SK-N-SH treated with all-trans-retinoic acid at 6 μM for 48 hours (cell line): Measurements from ENCODE around the gene GRM5.

Experiments used
- CSDC2 ChIP-seq: fragments of 250-450 bp; sonication (Bioruptor Pico); IDR thresholded peaks from 2 replicates; pipeline ENCODE4 v1.5.0; 2020; ENCODE audit warnings: mild to moderate bottlenecking, moderate library complexity
- ESRRG ChIP-seq: fragments of 250-450 bp; sonication (Bioruptor Pico); IDR thresholded peaks from 2 replicates; pipeline ENCODE4 v1.6.1; 2021; ENCODE audit warnings: mild to moderate bottlenecking
- GLIS3 ChIP-seq: fragments of 250-450 bp; sonication (Bioruptor Pico); IDR thresholded peaks from 2 replicates; pipeline ENCODE4 v1.5.0; 2020; ENCODE audit warnings: mild to moderate bottlenecking, moderate library complexity
- ISL1 ChIP-seq: fragments of 250-450 bp; sonication (Bioruptor Pico); IDR thresholded peaks from 2 replicates; pipeline ENCODE4 v2.1.2; 2022; ENCODE audit warnings: mild to moderate bottlenecking, moderate library complexity
- PPARA ChIP-seq: fragments of 250-450 bp; sonication (Bioruptor Pico); IDR thresholded peaks from 2 replicates; pipeline ENCODE4 v1.5.0; 2020; ENCODE audit warnings: mild to moderate bottlenecking, borderline replicate concordance
- RARB ChIP-seq: fragments of 250-450 bp; sonication (Bioruptor Pico); IDR thresholded peaks from 2 replicates; pipeline ENCODE4 v1.8.0; 2021; ENCODE audit warnings: mild to moderate bottlenecking, moderate library complexity
- SNAI2 ChIP-seq: fragments of 250-450 bp; sonication (Bioruptor Pico); IDR thresholded peaks from 2 replicates; pipeline ENCODE4 v1.5.0; 2020; ENCODE audit warnings: mild to moderate bottlenecking, moderate library complexity
- TOX ChIP-seq: fragments of 250-450 bp; sonication (Bioruptor Pico); IDR thresholded peaks from 2 replicates; pipeline ENCODE4 v1.8.0; 2021; ENCODE audit warnings: mild to moderate bottlenecking, moderate library complexity, borderline replicate concordance
- ZFP3 ChIP-seq: fragments of 250-450 bp; sonication (Bioruptor Pico); IDR thresholded peaks from 2 replicates; pipeline ENCODE4 v1.5.0; 2020; ENCODE audit warnings: mild to moderate bottlenecking, moderate library complexity
- ZFP30 ChIP-seq: fragments of 450-650 bp; formaldehyde crosslinking; IDR thresholded peaks from 2 replicates; pipeline ENCODE4 v1.5.0; 2022; ENCODE audit warnings: mild to moderate bottlenecking, moderate library complexity
- ZNF565 ChIP-seq: fragments of 450-650 bp; formaldehyde crosslinking; conservative IDR thresholded peaks from 2 replicates; pipeline ENCODE4 v1.5.0; 2020; ENCODE audit warnings: low read depth, mild to moderate bottlenecking, moderate library complexity
- ZNF70 ChIP-seq: fragments of 450-650 bp; formaldehyde crosslinking; IDR thresholded peaks from 2 replicates; pipeline ENCODE4 v1.5.0; 2020; ENCODE audit warnings: mild to moderate bottlenecking, moderate library complexity
- TF ChIP-seq, protein P1 (sequence below): fragments of 250-450 bp; sonication (Bioruptor Pico); IDR thresholded peaks from 2 replicates; pipeline ENCODE4 v1.8.0; 2020; ENCODE audit warnings: mild to moderate bottlenecking, moderate library complexity, borderline replicate concordance
- TF ChIP-seq, protein P2 (sequence below): fragments of 250-450 bp; sonication (Bioruptor Pico); IDR thresholded peaks from 2 replicates; pipeline ENCODE4 v1.5.1; 2021; ENCODE audit warnings: mild to moderate bottlenecking, moderate library complexity

DNA sequence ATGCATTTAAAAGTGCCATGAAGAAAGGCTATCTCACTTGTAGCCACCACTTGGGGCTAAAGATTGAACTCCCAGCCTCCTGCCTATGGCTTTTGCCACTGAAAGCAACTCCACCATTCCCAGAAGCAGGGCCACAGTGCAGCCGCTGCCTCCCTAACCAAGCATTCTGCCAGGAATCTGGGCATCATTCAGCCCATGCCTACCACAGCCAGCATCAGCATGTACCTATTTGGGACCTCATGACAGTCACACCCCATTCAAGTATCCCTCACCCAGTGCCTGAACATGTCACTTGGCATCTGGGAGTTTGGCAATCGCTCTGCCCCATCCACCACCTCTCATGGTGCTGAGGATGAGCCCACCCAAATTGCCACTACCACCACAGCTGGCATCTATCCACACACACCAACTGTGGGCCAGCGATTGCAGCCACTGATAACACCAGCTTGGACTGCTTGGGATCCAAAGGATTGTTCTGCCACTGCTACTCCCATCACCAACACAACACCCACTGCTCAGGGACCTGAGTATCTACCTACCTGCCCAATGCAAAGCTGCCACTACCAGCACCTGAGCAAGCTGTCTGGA lies 234.4 kb downstream of the GRM5 start:
- TF ChIP-seq, protein P1, sequence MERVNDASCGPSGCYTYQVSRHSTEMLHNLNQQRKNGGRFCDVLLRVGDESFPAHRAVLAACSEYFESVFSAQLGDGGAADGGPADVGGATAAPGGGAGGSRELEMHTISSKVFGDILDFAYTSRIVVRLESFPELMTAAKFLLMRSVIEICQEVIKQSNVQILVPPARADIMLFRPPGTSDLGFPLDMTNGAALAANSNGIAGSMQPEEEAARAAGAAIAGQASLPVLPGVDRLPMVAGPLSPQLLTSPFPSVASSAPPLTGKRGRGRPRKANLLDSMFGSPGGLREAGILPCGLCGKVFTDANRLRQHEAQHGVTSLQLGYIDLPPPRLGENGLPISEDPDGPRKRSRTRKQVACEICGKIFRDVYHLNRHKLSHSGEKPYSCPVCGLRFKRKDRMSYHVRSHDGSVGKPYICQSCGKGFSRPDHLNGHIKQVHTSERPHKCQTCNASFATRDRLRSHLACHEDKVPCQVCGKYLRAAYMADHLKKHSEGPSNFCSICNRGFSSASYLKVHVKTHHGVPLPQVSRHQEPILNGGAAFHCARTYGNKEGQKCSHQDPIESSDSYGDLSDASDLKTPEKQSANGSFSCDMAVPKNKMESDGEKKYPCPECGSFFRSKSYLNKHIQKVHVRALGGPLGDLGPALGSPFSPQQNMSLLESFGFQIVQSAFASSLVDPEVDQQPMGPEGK: no peak
- TF ChIP-seq, protein P2, sequence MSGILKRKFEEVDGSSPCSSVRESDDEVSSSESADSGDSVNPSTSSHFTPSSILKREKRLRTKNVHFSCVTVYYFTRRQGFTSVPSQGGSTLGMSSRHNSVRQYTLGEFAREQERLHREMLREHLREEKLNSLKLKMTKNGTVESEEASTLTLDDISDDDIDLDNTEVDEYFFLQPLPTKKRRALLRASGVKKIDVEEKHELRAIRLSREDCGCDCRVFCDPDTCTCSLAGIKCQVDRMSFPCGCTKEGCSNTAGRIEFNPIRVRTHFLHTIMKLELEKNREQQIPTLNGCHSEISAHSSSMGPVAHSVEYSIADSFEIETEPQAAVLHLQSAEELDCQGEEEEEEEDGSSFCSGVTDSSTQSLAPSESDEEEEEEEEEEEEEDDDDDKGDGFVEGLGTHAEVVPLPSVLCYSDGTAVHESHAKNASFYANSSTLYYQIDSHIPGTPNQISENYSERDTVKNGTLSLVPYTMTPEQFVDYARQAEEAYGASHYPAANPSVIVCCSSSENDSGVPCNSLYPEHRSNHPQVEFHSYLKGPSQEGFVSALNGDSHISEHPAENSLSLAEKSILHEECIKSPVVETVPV: no peak
- TF ChIP-seq RARB: no peak
- no peak for TF ChIP-seq PPARA (CRISPR knock-in tag)
- no peak for TF ChIP-seq ZFP3 (CRISPR knock-in tag)
- no peak for TF ChIP-seq CSDC2 (CRISPR knock-in tag)
- TF ChIP-seq GLIS3: no peak
- no peak for TF ChIP-seq SNAI2 (CRISPR knock-in tag)
- no peak for TF ChIP-seq ZNF565 (CRISPR knock-in tag)
- TF ChIP-seq TOX (CRISPR knock-in tag): no peak
- TF ChIP-seq ISL1 (CRISPR knock-in tag): no peak
- no peak for TF ChIP-seq ESRRG (CRISPR knock-in tag)
- no peak for TF ChIP-seq ZFP30 (CRISPR knock-in tag)
- TF ChIP-seq ZNF70 (CRISPR knock-in tag): no peak
